GM12873 (cell line): ENCODE results near the gene CYP1B1.

Experiments
- TF ChIP-seq, protein P1 (sequence below): IDR thresholded peaks from 2 replicates; pipeline ENCODE4 v1.5.1; 2012; ENCODE audit warnings: low read depth, mild to moderate bottlenecking, moderate library complexity, low read length, control low read depth; ENCODE audit not compliant: insufficient read depth; ENCODE audit errors: missing control alignments

The CYP1B1 gene

DNA sequence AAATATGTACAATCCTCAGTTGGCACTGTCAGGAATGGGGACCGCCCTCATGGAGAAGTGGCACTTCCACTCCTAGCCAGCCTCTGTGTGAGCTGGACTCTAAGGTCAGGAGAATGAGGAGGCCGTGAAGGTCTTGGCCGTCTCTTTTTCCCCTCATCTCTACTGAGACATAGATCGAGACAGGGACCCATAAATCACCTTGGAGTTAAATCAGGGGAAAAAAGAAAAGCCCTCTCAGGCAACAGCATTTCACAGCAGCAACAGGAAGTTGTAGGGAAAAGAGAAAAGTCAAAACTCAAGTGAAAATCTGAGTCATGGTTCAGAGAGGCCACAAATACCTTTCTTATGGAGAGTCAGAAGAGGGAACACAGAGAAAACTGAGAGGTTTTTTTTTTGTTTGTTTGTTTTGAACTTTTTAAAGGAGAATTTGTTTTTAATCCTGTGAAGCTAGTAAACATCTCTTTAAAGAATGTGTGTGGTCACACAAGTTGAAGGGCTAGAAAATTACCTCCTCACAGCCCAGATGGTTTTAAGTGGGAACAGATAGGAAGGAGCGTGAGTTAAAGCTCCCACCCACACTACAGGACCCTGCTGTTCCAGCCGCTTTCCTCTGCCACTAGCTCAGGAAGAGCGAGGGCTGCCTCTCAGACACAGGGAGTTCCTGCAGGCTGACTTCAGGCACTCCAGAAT, 30.6 kb upstream of the CYP1B1 start:
- TF ChIP-seq, protein P1, sequence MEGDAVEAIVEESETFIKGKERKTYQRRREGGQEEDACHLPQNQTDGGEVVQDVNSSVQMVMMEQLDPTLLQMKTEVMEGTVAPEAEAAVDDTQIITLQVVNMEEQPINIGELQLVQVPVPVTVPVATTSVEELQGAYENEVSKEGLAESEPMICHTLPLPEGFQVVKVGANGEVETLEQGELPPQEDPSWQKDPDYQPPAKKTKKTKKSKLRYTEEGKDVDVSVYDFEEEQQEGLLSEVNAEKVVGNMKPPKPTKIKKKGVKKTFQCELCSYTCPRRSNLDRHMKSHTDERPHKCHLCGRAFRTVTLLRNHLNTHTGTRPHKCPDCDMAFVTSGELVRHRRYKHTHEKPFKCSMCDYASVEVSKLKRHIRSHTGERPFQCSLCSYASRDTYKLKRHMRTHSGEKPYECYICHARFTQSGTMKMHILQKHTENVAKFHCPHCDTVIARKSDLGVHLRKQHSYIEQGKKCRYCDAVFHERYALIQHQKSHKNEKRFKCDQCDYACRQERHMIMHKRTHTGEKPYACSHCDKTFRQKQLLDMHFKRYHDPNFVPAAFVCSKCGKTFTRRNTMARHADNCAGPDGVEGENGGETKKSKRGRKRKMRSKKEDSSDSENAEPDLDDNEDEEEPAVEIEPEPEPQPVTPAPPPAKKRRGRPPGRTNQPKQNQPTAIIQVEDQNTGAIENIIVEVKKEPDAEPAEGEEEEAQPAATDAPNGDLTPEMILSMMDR = no peak

DNA sequence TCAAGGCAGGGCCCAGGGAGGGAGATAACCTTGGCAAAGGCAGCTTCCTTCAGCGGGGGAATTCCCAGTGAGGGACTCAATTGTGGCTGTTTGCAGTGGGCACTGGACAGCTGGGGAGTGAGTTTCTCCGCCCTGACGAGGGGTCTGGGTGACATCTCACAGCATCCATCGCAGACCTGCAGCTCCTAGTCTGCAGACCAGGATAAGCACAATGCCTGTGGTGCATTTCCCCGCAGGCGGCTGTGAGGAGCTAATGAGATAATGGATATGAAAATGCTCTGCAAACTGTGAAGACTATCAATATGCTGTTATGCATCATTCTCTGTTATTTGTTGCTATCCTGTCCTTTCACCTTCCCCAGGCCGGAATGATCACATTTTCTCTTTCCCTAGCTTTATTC, 30.0 kb upstream of the CYP1B1 start:
- TF ChIP-seq, protein P1 = no peak

GRCh38 chr2:38104598-38104997, 28.6 kb upstream of the CYP1B1 start:
- TF ChIP-seq, protein P1 = no peak

GRCh38 chr2:38100328-38100727, 24.4 kb upstream of the CYP1B1 start:
- TF ChIP-seq, protein P1 = no peak

DNA sequence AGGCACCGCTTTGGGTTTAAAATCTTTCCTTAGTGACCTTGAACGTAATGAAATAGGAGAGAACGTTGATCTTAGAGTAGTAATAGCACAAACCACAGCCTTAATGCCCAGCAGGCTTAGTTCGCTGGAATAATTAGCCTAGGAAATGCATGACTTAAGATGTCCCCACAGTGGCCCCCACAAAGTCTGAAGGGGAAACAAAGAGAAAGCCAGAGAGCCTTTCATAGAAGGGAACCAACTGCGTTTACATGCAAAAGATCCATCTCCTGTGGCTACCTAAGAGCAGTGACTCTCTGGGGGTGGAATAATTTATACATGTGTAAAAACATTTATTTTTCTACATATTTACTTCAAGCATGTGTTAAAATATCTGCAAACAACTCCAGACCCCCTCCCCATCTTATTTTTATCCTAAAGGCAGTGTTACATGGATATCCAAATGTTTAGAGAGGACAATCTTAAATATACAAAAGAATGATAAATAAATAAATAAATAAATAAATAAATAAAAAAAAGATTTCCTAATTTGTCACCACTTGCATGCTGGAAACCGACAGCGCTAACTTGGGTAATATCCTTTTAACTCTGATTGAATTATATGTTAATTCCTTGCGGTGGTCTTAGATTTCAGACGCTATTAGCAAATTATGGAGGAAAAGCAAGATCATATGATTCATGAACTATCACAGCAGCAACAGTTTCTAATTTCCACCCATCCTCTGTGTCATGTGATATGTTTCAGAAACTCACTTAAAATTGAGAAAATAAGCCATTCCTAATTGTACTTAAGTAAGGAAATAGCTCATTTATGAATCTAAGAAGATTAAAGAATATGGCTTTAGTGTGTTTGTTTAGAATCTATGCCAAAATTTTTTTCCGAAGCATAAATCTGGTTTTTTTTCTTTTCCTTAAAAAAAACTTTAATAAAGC, 23.4 kb upstream of the CYP1B1 start:
- TF ChIP-seq, protein P1 = no peak

- TF ChIP-seq, protein P1 = no peak
Measured at GRCh38 chr2:38098421-38099098, 22.6 kb upstream of the CYP1B1 start.

DNA sequence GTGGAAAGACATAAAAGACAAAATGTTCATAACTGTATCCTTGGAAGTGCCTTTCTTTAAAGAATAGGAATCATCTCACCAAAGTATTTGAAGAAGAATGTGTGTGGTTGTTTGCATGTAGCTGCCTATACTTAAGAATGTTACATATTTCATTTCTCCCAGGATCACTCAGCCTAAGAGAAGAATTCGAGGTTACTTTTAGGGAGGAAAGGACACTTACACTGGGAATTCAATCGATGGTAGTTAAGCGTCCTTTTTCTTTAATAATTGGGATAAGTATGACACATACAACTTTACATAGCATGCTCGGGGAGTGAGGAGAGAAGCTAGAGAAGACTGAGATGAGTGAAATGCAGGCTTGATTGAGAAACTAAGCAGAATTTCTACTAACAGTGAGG, 22.0 kb upstream of the CYP1B1 start:
- TF ChIP-seq, protein P1 = no peak
